ENCODE data around the gene DDC. TPM values are rescaled to one million over a fixed set of nuclear protein-coding genes. Genes with fewer than 3 reads are reported as not detected.

The DDC gene
- total RNA-seq, 4 donors from 2014 or later = 0.35 TPM; not detected in 3

DNA sequence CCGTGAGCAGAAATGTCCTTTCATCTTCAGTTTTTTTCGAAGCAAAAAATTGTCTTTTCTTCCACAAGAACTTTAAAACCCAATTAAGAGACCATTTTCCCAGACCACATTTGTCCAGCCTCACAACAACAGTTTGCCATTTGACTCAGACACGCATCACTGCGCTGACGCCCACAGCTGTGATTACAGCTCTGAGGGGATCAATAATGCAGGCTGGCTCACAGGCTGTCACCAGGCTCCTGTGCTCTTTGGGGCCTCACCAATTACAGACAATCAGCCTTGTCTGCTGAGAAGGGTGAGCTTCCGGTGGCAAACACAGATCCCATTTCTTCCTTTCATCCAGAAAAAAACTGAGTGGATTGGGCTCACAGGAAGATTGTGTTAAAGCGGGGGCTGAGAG is 33.3 kb downstream of the DDC start:
- no peak for DNase-seq
- Histone ChIP-seq H3K36me3 (no peaks in the 10 kb centered on the region), H3K4me3 (no peak overlapping the region), H3K27ac (no peak overlapping the region), H3K4me1 (peaks cover 0 to 17% (median 3%) of the 10 kb centered on the region in 3 donors), H3K27me3 (peaks cover 0 to 7% (median 0%) of the 10 kb centered on the region in 4 donors), H3K9me3 (no peaks in the 10 kb centered on the region)
- WGBS, 2 donors = 64 to 68% methylated on average over 5 to 6 of the region's 7 CpGs
- TF ChIP-seq, protein P1, sequence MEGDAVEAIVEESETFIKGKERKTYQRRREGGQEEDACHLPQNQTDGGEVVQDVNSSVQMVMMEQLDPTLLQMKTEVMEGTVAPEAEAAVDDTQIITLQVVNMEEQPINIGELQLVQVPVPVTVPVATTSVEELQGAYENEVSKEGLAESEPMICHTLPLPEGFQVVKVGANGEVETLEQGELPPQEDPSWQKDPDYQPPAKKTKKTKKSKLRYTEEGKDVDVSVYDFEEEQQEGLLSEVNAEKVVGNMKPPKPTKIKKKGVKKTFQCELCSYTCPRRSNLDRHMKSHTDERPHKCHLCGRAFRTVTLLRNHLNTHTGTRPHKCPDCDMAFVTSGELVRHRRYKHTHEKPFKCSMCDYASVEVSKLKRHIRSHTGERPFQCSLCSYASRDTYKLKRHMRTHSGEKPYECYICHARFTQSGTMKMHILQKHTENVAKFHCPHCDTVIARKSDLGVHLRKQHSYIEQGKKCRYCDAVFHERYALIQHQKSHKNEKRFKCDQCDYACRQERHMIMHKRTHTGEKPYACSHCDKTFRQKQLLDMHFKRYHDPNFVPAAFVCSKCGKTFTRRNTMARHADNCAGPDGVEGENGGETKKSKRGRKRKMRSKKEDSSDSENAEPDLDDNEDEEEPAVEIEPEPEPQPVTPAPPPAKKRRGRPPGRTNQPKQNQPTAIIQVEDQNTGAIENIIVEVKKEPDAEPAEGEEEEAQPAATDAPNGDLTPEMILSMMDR (IDR thresholded peaks at IDR 0.05) = no peak
- no peak for TF ChIP-seq POLR2A (IDR thresholded peaks at IDR 0.05)
- intact Hi-C loops (cut with DNase I) = no loop called here

DNA sequence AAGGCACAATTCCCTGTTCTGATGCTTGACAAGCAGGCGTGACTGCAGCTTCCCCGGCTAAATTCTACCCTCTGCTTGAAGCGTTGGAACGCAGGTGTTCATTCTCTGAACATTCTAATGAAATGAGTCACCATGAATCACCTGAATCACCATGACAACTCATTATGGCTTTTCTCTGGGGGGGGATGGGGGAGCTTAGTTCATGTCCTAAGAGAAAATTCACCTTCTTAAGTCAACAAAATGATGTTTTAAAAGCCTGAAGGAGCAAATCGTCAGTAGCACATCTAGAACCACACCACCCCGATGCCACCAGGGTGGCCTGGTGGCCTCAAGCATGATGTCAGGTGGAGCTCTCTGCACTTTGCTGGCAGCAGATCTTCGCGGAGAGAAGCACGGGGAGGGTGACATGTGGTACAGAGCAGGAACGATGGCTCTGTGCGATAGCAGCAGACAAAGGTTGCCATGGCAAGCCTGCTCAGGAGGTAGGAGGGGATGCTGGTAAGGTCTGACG is 33.7 kb downstream of the DDC start:
- DNase-seq = no peak
- H3K4me1 ChIP-seq = peaks cover 0 to 17% (median 3%) of the 10 kb centered on the region in 3 donors
- no peaks in the 10 kb centered on the region for H3K36me3 ChIP-seq
- TF ChIP-seq, protein P1 (IDR thresholded peaks at IDR 0.05) = no peak
- TF ChIP-seq POLR2A (IDR thresholded peaks at IDR 0.05) = no peak
- intact Hi-C loops (cut with DNase I) = no loop called here
- no peak overlapping the region for H3K27ac ChIP-seq
- no peak overlapping the region for H3K4me3 ChIP-seq
- WGBS, 2 donors = 35% methylated on average over 10 to 12 of the region's 12 CpGs
- peaks cover 0 to 7% (median 0%) of the 10 kb centered on the region in 4 donors for H3K27me3 ChIP-seq
- H3K9me3 ChIP-seq = no peaks in the 10 kb centered on the region

DNA sequence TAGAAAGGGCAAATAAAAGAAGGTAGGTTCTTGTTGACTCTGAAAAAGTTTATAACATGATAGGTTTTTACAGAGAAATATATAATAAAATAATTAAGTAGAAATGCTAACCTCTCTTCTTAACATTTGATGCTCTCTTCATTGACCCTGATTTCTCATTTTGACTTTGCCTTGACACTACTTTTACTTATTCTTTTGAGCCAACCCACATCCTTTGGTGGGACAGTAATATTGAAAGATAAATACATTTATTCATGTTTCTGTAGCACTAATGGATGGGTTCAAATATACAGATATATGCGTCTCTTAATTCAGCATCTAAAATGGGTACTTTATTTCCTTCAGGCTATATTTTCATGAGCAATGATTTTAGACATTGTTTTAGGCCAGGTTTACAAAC is 34.4 kb downstream of the DDC start:
- H3K4me3 ChIP-seq = no peak overlapping the region
- intact Hi-C loops (cut with DNase I) = no loop called here
- H3K4me1 ChIP-seq = peaks cover 0 to 17% (median 3%) of the 10 kb centered on the region in 3 donors
- H3K27me3 ChIP-seq = peaks cover 0 to 7% (median 0%) of the 10 kb centered on the region in 4 donors
- no peak for TF ChIP-seq POLR2A (IDR thresholded peaks at IDR 0.05)
- TF ChIP-seq, protein P1 (IDR thresholded peaks at IDR 0.05) = no peak
- no peaks in the 10 kb centered on the region for H3K36me3 ChIP-seq
- H3K27ac ChIP-seq = no peak overlapping the region
- H3K9me3 ChIP-seq = no peaks in the 10 kb centered on the region
- DNase-seq = no peak
- 69 to 70% methylated on average over 1 of the region's 1 CpG for WGBS, 2 donors

DNA sequence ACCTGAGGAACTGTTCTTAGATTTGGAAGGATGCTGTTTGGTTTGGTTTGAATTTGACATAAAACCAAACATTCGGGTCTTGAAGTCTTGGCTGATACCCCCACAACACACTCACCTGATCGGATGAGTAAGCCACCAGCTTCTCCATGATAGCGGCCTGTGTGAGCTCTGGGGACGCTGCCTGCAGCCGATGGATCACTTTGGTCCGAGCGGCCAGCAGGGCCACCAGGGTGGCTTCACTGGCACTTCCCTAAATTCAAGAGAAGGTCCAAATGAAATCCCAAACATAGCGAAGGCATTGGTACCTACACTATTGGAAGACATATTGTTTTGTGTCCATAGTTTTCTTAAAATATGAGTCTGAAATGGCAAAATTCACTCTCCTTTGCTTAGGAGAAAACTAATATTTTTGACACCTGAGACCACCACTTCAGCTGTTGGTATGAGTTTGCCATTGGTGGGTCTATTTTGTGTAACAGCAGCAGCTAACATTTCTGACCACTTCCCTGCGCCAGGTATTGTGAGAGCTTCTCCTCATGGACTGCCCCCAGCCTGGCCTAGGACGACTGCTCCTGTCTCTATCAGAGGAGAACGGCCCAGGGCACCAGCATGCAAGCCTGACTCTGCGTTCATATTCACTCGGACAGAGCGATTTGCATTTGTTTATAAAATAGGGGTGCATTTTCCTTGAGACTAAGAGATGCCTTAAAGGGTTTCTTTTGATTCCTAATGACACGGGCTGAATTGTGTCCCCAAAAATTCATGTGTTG is 35.9 kb downstream of the DDC start:
- H3K4me1 ChIP-seq = peaks cover 0 to 9% (median 3%) of the 10 kb centered on the region in 3 donors
- no peak overlapping the region for H3K27ac ChIP-seq
- TF ChIP-seq, protein P1 (IDR thresholded peaks at IDR 0.05) = no peak
- no peak for TF ChIP-seq POLR2A (IDR thresholded peaks at IDR 0.05)
- 84 to 100% methylated on average over 11 to 15 of the region's 15 CpGs for WGBS, 2 donors
- no peaks in the 10 kb centered on the region for H3K9me3 ChIP-seq
- no peak overlapping the region for H3K4me3 ChIP-seq
- no peaks in the 10 kb centered on the region for H3K36me3 ChIP-seq
- DNase-seq = no peak
- intact Hi-C loops (cut with DNase I) = no loop called here
- peaks cover 0 to 7% (median 0%) of the 10 kb centered on the region in 4 donors for H3K27me3 ChIP-seq

All from esophagus squamous epithelium (tissue), 5 donors.